CD14-positive monocyte (primary cell): ENCODE results near the gene EPHA10. TPM values are rescaled to one million over a fixed set of nuclear protein-coding genes. Genes with fewer than 3 reads are reported as not detected.

Source experiments
- DNase-seq, 3 donors: peaks; one replicate each; pipeline ENCODE4 v3.0.0-alpha.2; 2011 to 2022
- H2AFZ ChIP-seq: 2 replicates; pipeline ENCODE4 v1.6.0; 2012; ENCODE audit warnings: mild to moderate bottlenecking, low read depth, low read length, inconsistent platforms; ENCODE audit not compliant: insufficient read depth, poor library complexity, severe bottlenecking
- H3K27ac ChIP-seq, 2 donors: 1 replicate in 1 of 2; 2 replicates in 1 of 2; pipeline ENCODE4 v1.5.1; 2012 to 2013; ENCODE audit warnings: low read length in 2 of 2, control low read depth in 1 of 2, inconsistent platforms in 1 of 2, low read depth in 1 of 2, mild to moderate bottlenecking in 1 of 2
- H3K27me3 ChIP-seq, 2 donors: one replicate each; pipeline versions ENCODE4 v1.6.0 to v1.6.1; 2011 to 2013; ENCODE audit warnings: low read length in 2 of 2; ENCODE audit not compliant: control insufficient read depth in 2 of 2, insufficient read depth in 2 of 2
- H3K36me3 ChIP-seq, 2 donors: replicated peaks in 1 of 2; 1 replicate in 1 of 2; 2 replicates in 1 of 2; pipeline versions ENCODE4 v1.5.1 to v1.6.1; 2012 to 2013; ENCODE audit warnings: low read length in 2 of 2, control low read depth in 1 of 2, inconsistent platforms in 1 of 2, mild to moderate bottlenecking in 1 of 2; ENCODE audit not compliant: insufficient read depth in 2 of 2, control insufficient read depth in 1 of 2
- H3K4me1 ChIP-seq, 2 donors: 1 replicate in 1 of 2; 2 replicates in 1 of 2; pipeline versions ENCODE4 v1.5.1 to v1.6.1; 2012 to 2013; ENCODE audit warnings: low read length in 2 of 2, control low read depth in 1 of 2, inconsistent platforms in 1 of 2, mild to moderate bottlenecking in 1 of 2, moderate library complexity in 1 of 2; ENCODE audit not compliant: insufficient read depth in 2 of 2, control insufficient read depth in 1 of 2
- H3K4me2 ChIP-seq: replicated peaks from 2 replicates; pipeline ENCODE3; 2012; ENCODE audit warnings: low read length, moderate library complexity, mild to moderate bottlenecking; ENCODE audit not compliant: poor library complexity, severe bottlenecking; ENCODE audit errors: extremely low read depth
- H3K4me3 ChIP-seq, 3 experiments: fragments of 200-600 bp in 1 of 3; sonication (generic) in 1 of 3; replicated peaks in 1 of 3; 1 replicate in 2 of 3; 2 replicates in 1 of 3; pipeline ENCODE4 v1.5.1; 2011 to 2013; ENCODE audit warnings: low read length in 3 of 3, mild to moderate bottlenecking in 3 of 3, control low read depth in 2 of 3, low read depth in 2 of 3, inconsistent platforms in 1 of 3, moderate library complexity in 1 of 3
- H3K79me2 ChIP-seq: 2 replicates; pipeline ENCODE4 v1.6.0; 2012; ENCODE audit warnings: mild to moderate bottlenecking, control low read depth, inconsistent platforms, low read length, moderate library complexity; ENCODE audit not compliant: insufficient read depth
- H3K9ac ChIP-seq: 2 replicates; pipeline ENCODE4 v1.6.0; 2017; ENCODE audit warnings: low read length, mild to moderate bottlenecking; ENCODE audit not compliant: insufficient read depth, poor library complexity, severe bottlenecking
- H3K9me3 ChIP-seq, 2 donors: replicated peaks in 1 of 2; 1 replicate in 1 of 2; 2 replicates in 1 of 2; pipeline versions ENCODE4 v1.5.1 to v1.6.1; 2012 to 2013; ENCODE audit warnings: low read length in 2 of 2, control low read depth in 1 of 2; ENCODE audit not compliant: control insufficient read depth in 1 of 2, insufficient read depth in 1 of 2
- H4K20me1 ChIP-seq: 2 replicates; pipeline ENCODE4 v1.6.0; 2012; ENCODE audit warnings: mild to moderate bottlenecking, low read length, control low read depth, moderate library complexity; ENCODE audit not compliant: insufficient read depth
- H3K27ac Mint-ChIP-seq, 7 donors: one replicate each; pipeline ENCODE4 v1.8.0; 2020; ENCODE audit warnings: mild to moderate bottlenecking in 7 of 7, mixed read lengths in 7 of 7, moderate library complexity in 6 of 7, inconsistent platforms in 2 of 7
- H3K27me3 Mint-ChIP-seq, 3 donors: one replicate each; pipeline ENCODE4 v1.8.0; 2021 to 2022; ENCODE audit warnings: low read depth in 3 of 3, mild to moderate bottlenecking in 3 of 3, mixed read lengths in 3 of 3, moderate library complexity in 3 of 3, inconsistent platforms in 1 of 3
- H3K36me3 Mint-ChIP-seq, 2 donors: one replicate each; pipeline ENCODE4 v1.8.0; 2020; ENCODE audit warnings: mixed read lengths in 2 of 2, inconsistent platforms in 1 of 2, mild to moderate bottlenecking in 1 of 2
- H3K4me1 Mint-ChIP-seq: one replicate; pipeline ENCODE4 v1.8.0; 2020; ENCODE audit warnings: mild to moderate bottlenecking, mixed read lengths
- H3K4me3 Mint-ChIP-seq, 2 donors: one replicate each; pipeline ENCODE4 v1.8.0; 2020; ENCODE audit warnings: mild to moderate bottlenecking in 2 of 2, mixed read lengths in 2 of 2, moderate library complexity in 1 of 2
- H3K9me3 Mint-ChIP-seq, 7 donors: one replicate each; pipeline ENCODE4 v1.8.0; 2020 to 2022; ENCODE audit warnings: mixed read lengths in 7 of 7, mild to moderate bottlenecking in 6 of 7, moderate library complexity in 6 of 7, inconsistent platforms in 2 of 7
- CTCF ChIP-seq: fragments of 200-600 bp; IDR thresholded peaks from one replicate; pipeline ENCODE4 v1.8.0; 2022; ENCODE audit warnings: antibody characterized with exemption, mild to moderate bottlenecking
- WGBS: methylation state at CpG from one replicate; pipeline ENCODE4 v1.1.5; 2013; ENCODE audit warnings: missing lambda C conversion rate; ENCODE audit not compliant: insufficient coverage; 5-methylcytosine and 5-hydroxymethylcytosine counted together
- intact Hi-C, 2 donors: fragments of 100-400 bp; cut with micrococcal nuclease; formaldehyde crosslinking; loops; one replicate each; pipeline versions ENCODE4 v1.15.0 to v1.15.1; 2023
- polyA plus RNA-seq, 3 donors: library from polyadenylated mRNA; depleted of rRNA in 1 of 3; unstranded in 2 of 3; stranded (reverse) in 1 of 3; fragments of 300-500 nt in 2 of 3; fragments of >200 nt in 1 of 3; fragmentation: Illumina TruSeq in 2 of 3; gene quantifications; 1 replicate in 2 of 3; 2 replicates in 1 of 3; pipeline ENCODE4 v1.2.3, GENCODE V29; 2012 to 2021

The EPHA10 gene
- polyA plus RNA-seq, 3 donors, result not detected

GRCh38 chr1:37714689-37715088 lies 50.2 kb downstream of the EPHA10 start:
- Mint-ChIP-seq H3K4me1 (no peaks in the 10 kb centered on the region), H3K9me3 (no peaks in the 10 kb centered on the region), H3K36me3 (peaks cover 12 to 16% of the 10 kb centered on the region in 2 donors), H3K4me3 (peak overlapping the region in 1 of 2 donors; percentile 35), H3K27me3 (peaks cover 3 to 8% (median 7%) of the 10 kb centered on the region in 3 donors), H3K27ac (no peak overlapping the region)
- no peak overlapping the region for H3K9ac ChIP-seq
- no peaks in the 10 kb centered on the region for H3K79me2 ChIP-seq
- H3K4me1 ChIP-seq, result no peaks in the 10 kb centered on the region
- no peaks in the 10 kb centered on the region for H3K27me3 ChIP-seq
- intact Hi-C loops, result no loop called here
- DNase-seq, result no peak
- no peaks in the 10 kb centered on the region for H4K20me1 ChIP-seq
- no peak overlapping the region for H2AFZ ChIP-seq
- H3K4me2 ChIP-seq, result no peak overlapping the region
- H3K27ac ChIP-seq, result no peak overlapping the region
- no peaks in the 10 kb centered on the region for H3K9me3 ChIP-seq
- no peak for TF ChIP-seq CTCF
- no peak overlapping the region for H3K4me3 ChIP-seq
- H3K36me3 ChIP-seq, result peaks cover 7 to 24% of the 10 kb centered on the region in 2 donors
- 81% methylated on average over 4 of the region's 4 CpGs for WGBS

- no peak overlapping the region for H3K4me3 ChIP-seq
- peaks cover 11 to 28% of the 10 kb centered on the region in 2 donors for H3K36me3 ChIP-seq
- Mint-ChIP-seq H3K36me3 (peaks cover 16 to 20% of the 10 kb centered on the region in 2 donors), H3K9me3 (no peaks in the 10 kb centered on the region), H3K27ac (no peak overlapping the region), H3K4me1 (no peaks in the 10 kb centered on the region), H3K27me3 (peaks cover 2 to 7% (median 4%) of the 10 kb centered on the region in 3 donors), H3K4me3 (no peak overlapping the region)
- no peak overlapping the region for H3K27ac ChIP-seq
- no peaks in the 10 kb centered on the region for H3K27me3 ChIP-seq
- no peak overlapping the region for H3K4me2 ChIP-seq
- H3K4me1 ChIP-seq, result no peaks in the 10 kb centered on the region
- no peak for TF ChIP-seq CTCF
- H2AFZ ChIP-seq, result no peak overlapping the region
- no peak overlapping the region for H3K9ac ChIP-seq
- no peaks in the 10 kb centered on the region for H3K79me2 ChIP-seq
- WGBS, result 92% methylated on average over 2 of the region's 8 CpGs
- DNase-seq, result no peak
- H4K20me1 ChIP-seq, result no peaks in the 10 kb centered on the region
- intact Hi-C loops, result no loop called here
- no peaks in the 10 kb centered on the region for H3K9me3 ChIP-seq
Measured at GRCh38 chr1:37714226-37714625, 50.7 kb downstream of the EPHA10 start.
